Vagina (tissue), 2 donors: ENCODE data around the gene CLEC4G.

ENCODE experiments used
- POLR2A ChIP-seq, 2 donors: fragments of 450-650 bp; IDR thresholded peaks; one replicate each; pipeline ENCODE4 v1.6.1; 2017; ENCODE audit warnings: antibody characterized with exemption in 2 of 2, mild to moderate bottlenecking in 2 of 2, moderate library complexity in 2 of 2
- POLR2AphosphoS5 ChIP-seq, 2 donors: sonication (generic); formaldehyde crosslinking; IDR thresholded peaks; one replicate each; pipeline ENCODE4 v1.9.0; 2017; ENCODE audit warnings: antibody characterized with exemption in 2 of 2, mild to moderate bottlenecking in 2 of 2, low read depth in 1 of 2; ENCODE audit not compliant: insufficient read depth in 1 of 2
- TF ChIP-seq, protein P1 (sequence below), 3 experiments: fragments of 450-650 bp in 2 of 3; fragments of 200-600 bp in 1 of 3; sonication (generic) in 1 of 3; IDR thresholded peaks; one replicate each; pipeline ENCODE4 v1.5.1; 2017 to 2019; ENCODE audit warnings: antibody characterized with exemption in 3 of 3, mild to moderate bottlenecking in 2 of 3, moderate library complexity in 2 of 3

DNA sequence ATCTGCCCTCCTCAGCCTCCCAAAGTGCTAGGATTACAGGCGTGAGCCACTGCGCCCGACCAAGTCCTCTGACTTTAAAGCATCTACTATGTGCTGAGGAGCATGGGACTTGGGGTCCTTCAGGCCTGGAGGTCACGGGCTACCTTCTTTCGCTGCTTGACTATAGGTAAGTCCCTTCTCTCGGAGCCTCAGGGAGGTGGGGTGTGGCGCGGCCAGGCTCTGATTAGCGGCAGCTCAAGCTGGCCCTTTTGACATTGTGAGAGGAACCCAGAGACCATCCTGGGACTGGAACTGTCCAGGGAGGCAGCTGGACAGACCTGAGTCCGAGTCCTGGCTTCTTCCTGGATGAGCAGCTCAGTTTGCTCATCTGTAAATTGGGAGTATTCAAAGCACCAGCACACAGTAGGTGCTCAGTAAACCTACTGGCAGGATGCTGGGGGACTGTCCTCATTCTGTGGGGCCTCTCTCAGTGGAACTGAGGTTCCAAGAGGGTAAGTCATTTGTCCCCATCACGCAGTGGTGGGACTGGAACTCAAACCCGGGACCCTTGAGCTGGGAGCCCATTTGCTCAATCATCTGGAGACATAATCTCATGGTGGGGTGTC, 30.8 kb downstream of the CLEC4G start:
- TF ChIP-seq, protein P1, sequence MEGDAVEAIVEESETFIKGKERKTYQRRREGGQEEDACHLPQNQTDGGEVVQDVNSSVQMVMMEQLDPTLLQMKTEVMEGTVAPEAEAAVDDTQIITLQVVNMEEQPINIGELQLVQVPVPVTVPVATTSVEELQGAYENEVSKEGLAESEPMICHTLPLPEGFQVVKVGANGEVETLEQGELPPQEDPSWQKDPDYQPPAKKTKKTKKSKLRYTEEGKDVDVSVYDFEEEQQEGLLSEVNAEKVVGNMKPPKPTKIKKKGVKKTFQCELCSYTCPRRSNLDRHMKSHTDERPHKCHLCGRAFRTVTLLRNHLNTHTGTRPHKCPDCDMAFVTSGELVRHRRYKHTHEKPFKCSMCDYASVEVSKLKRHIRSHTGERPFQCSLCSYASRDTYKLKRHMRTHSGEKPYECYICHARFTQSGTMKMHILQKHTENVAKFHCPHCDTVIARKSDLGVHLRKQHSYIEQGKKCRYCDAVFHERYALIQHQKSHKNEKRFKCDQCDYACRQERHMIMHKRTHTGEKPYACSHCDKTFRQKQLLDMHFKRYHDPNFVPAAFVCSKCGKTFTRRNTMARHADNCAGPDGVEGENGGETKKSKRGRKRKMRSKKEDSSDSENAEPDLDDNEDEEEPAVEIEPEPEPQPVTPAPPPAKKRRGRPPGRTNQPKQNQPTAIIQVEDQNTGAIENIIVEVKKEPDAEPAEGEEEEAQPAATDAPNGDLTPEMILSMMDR (IDR thresholded peaks at IDR 0.05) = no peak
- no peak for TF ChIP-seq POLR2A (IDR thresholded peaks at IDR 0.05)
- TF ChIP-seq POLR2AphosphoS5 (IDR thresholded peaks at IDR 0.05; ENCODE audit: insufficient read depth in 1 of 2, low read depth in 1 of 2) = no peak
